ENCODE measurements around the gene BABAM1. TPM values are rescaled to one million over a fixed set of nuclear protein-coding genes. Genes with fewer than 3 reads are reported as not detected.

Gene BABAM1
- 100 to 1,000 TPM in 1 of 2 donors, 10 to 100 TPM in 1; 92.9 to 124 TPM for total RNA-seq

GRCh38 chr19:17266975-17267788 lies at the start of gene BABAM1:
BABAM1 (plus strand) TSS chr19:17267443; CDS start chr19:17268807, 1,364 bp downstream.

GRCh38 chr19:17226002-17226933 lies 41.0 kb upstream of the BABAM1 start, which contains the start of gene OCEL1:
OCEL1 (plus strand) TSS chr19:17226226; CDS start chr19:17226248, 22 bp downstream.

GRCh38 chr19:17245535-17245984 lies 21.7 kb upstream of the BABAM1 start, which contains the start of gene NR2F6:
NR2F6 (minus strand) TSS chr19:17245919; CDS start chr19:17245220, 699 bp downstream.

GRCh38 chr19:17264641-17264979 lies 2.6 kb upstream of the BABAM1 start, which contains the start of gene USHBP1:
USHBP1 (minus strand) TSS chr19:17264745; CDS start chr19:17264299, 446 bp downstream.

GRCh38 chr19:17281391-17282304 lies 14.4 kb downstream of the BABAM1 start, which contains the start of gene ANKLE1:
ANKLE1 (plus strand) TSS chr19:17281901; CDS start chr19:17281921, 20 bp downstream.

GRCh38 chr19:17303167-17303939 lies 36.1 kb downstream of the BABAM1 start, which contains the start of gene ABHD8:
ABHD8 (minus strand) TSS chr19:17303425; CDS start chr19:17301616, 1,809 bp downstream.

GRCh38 chr19:17305517-17306284 lies 38.5 kb downstream of the BABAM1 start, which contains the start of gene MRPL34:
MRPL34 (plus strand) TSS chr19:17305872; CDS start chr19:17305893, 21 bp downstream.

GRCh38 chr19:17309198-17309964 lies 42.1 kb downstream of the BABAM1 start, which contains the start of gene DDA1:
DDA1 (plus strand) TSS chr19:17309563; CDS start chr19:17309655, 92 bp downstream.

Other genes starting within 250 kb of the BABAM1 start
- under 1 TPM in 1 of 2 donors, not detected in 1; 0.34 TPM for gene CPAMD8, start 240.6 kb upstream of the BABAM1 start, total RNA-seq
- 1 to 10 TPM; 2.8 to 8.3 TPM for gene HAUS8, start 192.0 kb upstream of the BABAM1 start, total RNA-seq
- 100 to 1,000 TPM; 102 to 116 TPM for gene MYO9B, start 191.7 kb upstream of the BABAM1 start, total RNA-seq
- gene USE1, start 52.1 kb upstream of the BABAM1 start, total RNA-seq = 10 to 100 TPM; 19.3 to 33.0 TPM
- 1 to 10 TPM; 5.3 to 8.6 TPM for gene OCEL1, start 41.2 kb upstream of the BABAM1 start, total RNA-seq
- 10 to 100 TPM; 35.4 to 56.9 TPM for gene NR2F6, start 21.5 kb upstream of the BABAM1 start, total RNA-seq
- not detected for gene USHBP1, start 2.7 kb upstream of the BABAM1 start, total RNA-seq
- gene ANKLE1, start 14.5 kb downstream of the BABAM1 start, total RNA-seq = 1 to 10 TPM in 1 of 2 donors, under 1 TPM in 1; 0.34 to 2.3 TPM
- gene ABHD8, start 36.0 kb downstream of the BABAM1 start, total RNA-seq = 1 to 10 TPM; 7.7 to 8.3 TPM
- 10 to 100 TPM; 36.3 to 51.3 TPM for gene MRPL34, start 38.4 kb downstream of the BABAM1 start, total RNA-seq
- 10 to 100 TPM; 13.4 to 29.6 TPM for gene DDA1, start 42.1 kb downstream of the BABAM1 start, total RNA-seq
- gene ANO8, start 67.4 kb downstream of the BABAM1 start, total RNA-seq = 1 to 10 TPM; 3.4 to 3.7 TPM
- 10 to 100 TPM; 16.3 to 17.2 TPM for gene GTPBP3, start 70.1 kb downstream of the BABAM1 start, total RNA-seq
- under 1 TPM in 1 of 2 donors, not detected in 1; under 0.01 TPM for gene PLVAP, start 109.9 kb downstream of the BABAM1 start, total RNA-seq
- 1 to 10 TPM; 1.3 to 1.4 TPM for gene CCDC194, start 126.8 kb downstream of the BABAM1 start, total RNA-seq
- gene BST2, start 138.2 kb downstream of the BABAM1 start, total RNA-seq = 100 to 1,000 TPM in 1 of 2 donors, 10 to 100 TPM in 1; 95.3 to 226 TPM
- gene MVB12A, start 152.6 kb downstream of the BABAM1 start, total RNA-seq = 10 to 100 TPM; 45.8 to 55.6 TPM
- gene TMEM221, start 181.2 kb downstream of the BABAM1 start, total RNA-seq = under 1 TPM in 1 of 2 donors, not detected in 1; under 0.01 TPM
- not detected for gene NXNL1, start 193.5 kb downstream of the BABAM1 start, total RNA-seq
- 10 to 100 TPM; 16.9 to 21.3 TPM for gene SLC27A1, start 203.1 kb downstream of the BABAM1 start, total RNA-seq
- gene PGLS, start 244.2 kb downstream of the BABAM1 start, total RNA-seq = 10 to 100 TPM; 50.3 to 59.9 TPM